Dendritic cell treated with granulocyte-macrophage colony-stimulating factor and Interleukin-4, amounts not matched to agents 40 ng/mL and 50 ng/mL, for 4 days (primary cell): ENCODE data around the gene ATP6V0C.

Source experiments
- H3K27ac Mint-ChIP-seq: one replicate; pipeline ENCODE4 v1.8.0; 2022; ENCODE audit warnings: mild to moderate bottlenecking, mixed read lengths
- H3K27me3 Mint-ChIP-seq: one replicate; pipeline ENCODE4 v1.8.0; 2022; ENCODE audit warnings: mild to moderate bottlenecking, mixed read lengths
- H3K36me3 Mint-ChIP-seq: one replicate; pipeline ENCODE4 v1.8.0; 2022; ENCODE audit warnings: low read depth, mixed read lengths
- H3K4me1 Mint-ChIP-seq: one replicate; pipeline ENCODE4 v1.8.0; 2022; ENCODE audit warnings: low read depth, mixed read lengths
- H3K4me3 Mint-ChIP-seq: one replicate; pipeline ENCODE4 v1.8.0; 2022; ENCODE audit warnings: mild to moderate bottlenecking, moderate library complexity, mixed read lengths
- H3K9me3 Mint-ChIP-seq: one replicate; pipeline ENCODE4 v1.8.0; 2022; ENCODE audit warnings: mixed read lengths
- intact Hi-C: fragments of 100-400 bp; cut with micrococcal nuclease; formaldehyde crosslinking; loops from one replicate; pipeline ENCODE4 v1.15.0; 2022

Gene ATP6V0C

DNA sequence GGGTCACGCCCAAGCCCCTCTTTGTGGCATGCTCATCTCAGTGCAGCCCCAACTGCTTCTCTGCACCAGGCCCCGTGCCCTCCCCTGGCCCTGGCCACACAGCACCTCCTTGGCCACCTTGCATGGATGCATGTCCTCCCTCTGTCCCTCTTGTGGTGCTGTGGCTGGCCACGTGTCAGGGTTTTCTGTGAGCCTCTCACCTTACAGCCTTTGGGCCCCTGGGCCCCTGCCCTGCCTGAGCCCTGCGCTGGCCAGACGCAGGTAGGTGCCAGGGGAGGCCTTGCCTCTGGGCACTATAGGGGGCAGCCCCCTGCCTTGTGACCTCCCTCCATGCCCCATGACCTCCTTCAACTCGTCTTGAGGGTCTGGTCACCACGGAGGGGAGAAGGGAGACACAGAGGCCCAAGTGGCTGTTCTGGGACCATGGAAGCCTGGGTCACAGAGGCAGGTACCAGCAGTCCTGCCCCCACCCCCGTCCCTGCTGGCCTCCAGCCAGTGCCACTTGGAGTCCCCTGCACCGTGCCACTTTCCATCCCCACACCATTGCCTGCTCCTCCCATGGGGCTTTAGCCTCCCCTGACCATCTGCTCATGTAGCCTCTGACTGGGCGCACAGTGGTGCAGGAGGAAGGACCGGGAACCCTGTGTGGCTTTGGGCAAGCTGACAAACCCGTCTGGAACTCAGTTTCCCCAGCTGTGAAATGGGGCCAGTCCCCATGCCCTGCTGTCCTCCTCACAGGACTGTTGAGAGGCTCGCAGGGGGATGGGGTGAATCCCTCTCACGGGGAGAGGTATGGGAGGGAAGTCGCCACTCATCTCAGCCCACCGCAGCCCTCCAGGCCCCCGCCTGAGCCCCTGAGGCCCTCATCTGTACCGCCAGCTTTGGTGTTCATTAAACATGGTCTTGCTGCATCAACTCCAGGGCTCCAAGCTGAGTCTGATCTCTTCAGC lies 11.5 kb upstream of the ATP6V0C start:
- peaks cover 42% of the 10 kb centered on the region for H3K36me3 Mint-ChIP-seq
- intact Hi-C loops: loop anchor here (1.0 to 10.0 kb wide), 4 partner anchors 27 to 237 kb away; partner anchors contain the start of genes RNPS1 and TBC1D24
- no peaks in the 10 kb centered on the region for H3K9me3 Mint-ChIP-seq
- no peaks in the 10 kb centered on the region for H3K27me3 Mint-ChIP-seq
- H3K4me1 Mint-ChIP-seq: peaks cover 64% of the 10 kb centered on the region
- peak overlapping the region; percentile 72 for H3K27ac Mint-ChIP-seq
- H3K4me3 Mint-ChIP-seq: peak overlapping the region; percentile 71

DNA sequence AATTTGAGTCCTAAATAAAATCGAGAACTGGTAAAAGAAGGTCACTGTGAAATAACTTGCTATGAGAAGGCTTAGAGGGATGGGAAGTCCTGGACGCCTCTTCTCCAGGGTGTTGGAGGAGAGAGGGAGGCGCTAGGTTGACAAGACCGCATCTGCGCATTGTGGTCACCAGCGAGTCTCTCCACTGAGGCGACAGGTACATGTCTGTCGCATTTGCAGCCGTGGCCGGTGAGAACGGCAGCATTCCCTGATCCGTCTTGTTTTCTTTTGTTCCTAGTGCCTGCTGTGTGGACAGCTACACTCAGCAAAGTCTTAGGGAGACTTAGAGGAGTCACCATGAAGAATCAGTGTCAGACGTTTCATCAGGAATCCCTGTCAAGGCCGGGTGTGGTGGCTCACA lies 8.1 kb upstream of the ATP6V0C start:
- H3K27me3 Mint-ChIP-seq: no peaks in the 10 kb centered on the region
- intact Hi-C loops: loop anchor here (10.0 kb wide), 1 partner anchor 241 kb away; the partner anchor contains the start of gene RNPS1
- peaks cover 7% of the 10 kb centered on the region for H3K36me3 Mint-ChIP-seq
- H3K4me3 Mint-ChIP-seq: no peak overlapping the region
- H3K27ac Mint-ChIP-seq: peak overlapping the region; percentile 99
- H3K4me1 Mint-ChIP-seq: peaks cover 83% of the 10 kb centered on the region
- H3K9me3 Mint-ChIP-seq: no peaks in the 10 kb centered on the region

DNA sequence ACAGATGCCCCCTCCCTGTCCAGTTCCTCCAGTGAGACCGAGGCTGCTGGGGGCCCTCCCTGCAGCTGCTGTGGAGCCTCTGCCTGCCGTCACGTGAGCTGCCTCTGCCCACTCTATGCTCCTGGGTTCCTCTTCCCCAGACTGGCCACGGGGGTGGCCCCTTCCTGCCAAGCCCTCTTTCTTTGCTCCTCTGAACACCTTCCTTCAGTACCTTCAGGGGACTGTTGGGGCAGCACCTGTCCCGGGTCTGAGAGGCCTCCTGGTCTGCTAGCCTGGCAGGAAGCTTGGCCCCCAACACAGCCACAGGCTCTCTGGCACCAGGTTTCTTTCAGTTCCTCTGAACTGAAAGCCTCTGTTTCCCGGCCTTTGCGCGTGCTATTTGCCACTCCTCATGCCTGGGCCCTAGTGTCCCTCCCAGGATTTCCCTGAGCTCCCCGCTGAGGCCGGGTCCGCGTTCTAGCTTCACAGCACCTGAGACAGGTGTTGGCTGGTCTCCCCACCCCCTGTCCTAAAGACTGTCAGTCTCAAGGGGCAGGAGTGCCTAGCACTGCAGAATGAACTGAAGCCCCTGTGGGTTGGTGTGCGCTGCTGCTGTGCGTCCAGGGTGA lies 6.6 kb upstream of the ATP6V0C start:
- H3K27me3 Mint-ChIP-seq: peaks cover under 1% of the 10 kb centered on the region
- H3K36me3 Mint-ChIP-seq: peaks cover 6% of the 10 kb centered on the region
- intact Hi-C loops: loop anchor here (10.0 kb wide), 1 partner anchor 242 kb away; the partner anchor contains the start of gene RNPS1
- peak overlapping the region; percentile 99 for H3K27ac Mint-ChIP-seq
- peak overlapping the region; percentile 75 for H3K4me3 Mint-ChIP-seq
- peaks cover 87% of the 10 kb centered on the region for H3K4me1 Mint-ChIP-seq
- no peaks in the 10 kb centered on the region for H3K9me3 Mint-ChIP-seq

DNA sequence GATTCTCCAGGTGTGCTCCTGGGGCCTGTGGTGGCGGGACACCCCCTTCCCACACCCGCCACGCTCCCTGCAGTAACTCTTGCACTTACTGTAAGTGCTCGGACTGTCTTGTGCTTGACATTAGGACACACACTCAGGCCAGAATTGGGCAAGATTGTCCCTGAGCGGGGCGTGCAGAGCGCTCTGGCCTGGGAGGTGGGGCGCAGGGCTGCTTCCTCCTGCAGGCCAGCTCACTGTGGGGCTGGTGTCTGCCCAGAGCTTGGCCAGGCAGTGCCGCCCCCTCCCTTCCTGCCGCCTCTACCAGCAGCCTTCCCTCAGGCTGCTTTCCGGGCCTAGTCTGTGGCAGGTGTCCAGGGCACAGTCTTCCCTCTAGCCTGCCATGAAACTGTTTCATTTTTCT lies 6.1 kb upstream of the ATP6V0C start:
- H3K36me3 Mint-ChIP-seq: peaks cover 6% of the 10 kb centered on the region
- intact Hi-C loops: loop anchor here (10.0 kb wide), 1 partner anchor 243 kb away; the partner anchor contains the start of gene RNPS1
- peak overlapping the region; percentile 99 for H3K27ac Mint-ChIP-seq
- peaks cover 87% of the 10 kb centered on the region for H3K4me1 Mint-ChIP-seq
- peaks cover 5% of the 10 kb centered on the region for H3K27me3 Mint-ChIP-seq
- H3K4me3 Mint-ChIP-seq: peak overlapping the region; percentile 75
- no peaks in the 10 kb centered on the region for H3K9me3 Mint-ChIP-seq

DNA sequence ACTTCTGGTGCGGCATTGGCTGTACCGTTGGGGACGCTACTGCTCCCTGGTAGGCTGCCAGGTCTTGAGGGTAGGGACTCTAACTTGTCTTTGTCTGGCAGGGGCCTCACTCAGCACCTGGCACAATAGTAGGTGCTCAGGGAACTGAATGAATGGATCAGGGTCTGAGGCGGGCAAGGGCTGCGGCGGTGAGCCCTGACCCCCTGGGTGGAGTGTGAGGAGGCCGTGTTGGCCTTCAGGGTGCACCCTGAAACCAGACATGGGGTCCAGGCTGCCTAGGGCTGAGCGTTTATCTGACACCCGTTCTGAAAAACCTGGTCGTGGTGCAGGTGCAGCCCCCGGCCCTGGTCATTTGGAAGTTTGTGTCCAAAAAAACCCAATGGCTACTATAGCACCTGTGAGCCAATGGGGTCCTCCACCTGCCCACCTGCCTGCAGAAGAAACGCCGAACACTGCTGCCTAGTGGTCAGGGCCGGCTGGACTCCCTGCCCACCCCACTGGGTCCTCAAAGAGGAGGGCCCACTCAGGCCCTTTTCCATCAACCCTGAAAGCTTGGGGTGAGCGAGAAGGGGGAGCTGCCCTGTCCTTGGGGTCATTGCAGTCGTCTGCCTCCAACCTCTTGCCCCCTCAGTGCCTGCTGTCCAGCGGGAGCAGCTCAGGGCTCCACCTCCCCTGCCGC lies 4.9 kb upstream of the ATP6V0C start:
- peaks cover 90% of the 10 kb centered on the region for H3K4me1 Mint-ChIP-seq
- intact Hi-C loops: loop anchor here (10.0 kb wide), 1 partner anchor 244 kb away; the partner anchor contains the start of gene RNPS1

DNA sequence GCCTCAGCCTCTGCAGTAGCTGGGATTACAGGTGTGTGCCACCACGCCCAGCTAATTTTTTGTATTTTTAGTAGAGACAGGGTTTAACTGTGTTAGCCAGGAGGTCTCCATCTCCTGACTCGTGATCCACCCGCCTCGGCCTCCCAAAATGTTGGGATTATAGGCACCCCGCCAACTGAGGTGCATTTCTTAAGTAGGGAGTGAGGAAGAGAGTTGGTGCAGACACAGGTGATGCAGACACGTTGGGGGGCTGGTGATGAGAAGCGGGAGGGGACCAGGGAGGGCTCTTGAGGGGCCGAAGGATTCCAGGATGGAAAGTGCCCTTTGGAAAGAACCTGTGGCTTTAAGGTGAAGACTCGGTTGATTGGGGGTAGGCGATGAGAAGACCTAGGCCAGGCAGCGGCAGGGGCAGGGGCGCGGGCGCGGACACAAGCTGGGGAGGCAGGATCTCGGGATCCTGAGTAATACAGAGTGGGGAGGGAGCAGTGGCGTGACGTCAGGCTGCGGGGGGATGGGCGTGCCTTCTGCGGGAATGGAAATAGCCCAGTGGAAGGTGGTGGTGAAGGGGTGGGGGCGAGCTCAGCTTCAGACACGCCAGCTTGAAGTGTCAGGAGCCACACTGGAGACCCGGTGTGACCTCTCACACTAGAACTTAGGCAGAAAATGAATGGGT lies 2.5 kb upstream of the ATP6V0C start:
- peaks cover 7% of the 10 kb centered on the region for H3K27me3 Mint-ChIP-seq
- H3K9me3 Mint-ChIP-seq: no peaks in the 10 kb centered on the region
- peaks cover 27% of the 10 kb centered on the region for H3K36me3 Mint-ChIP-seq
- peak overlapping the region; percentile 99 for H3K27ac Mint-ChIP-seq
- intact Hi-C loops: no loop called here
- peaks cover 83% of the 10 kb centered on the region for H3K4me1 Mint-ChIP-seq
- H3K4me3 Mint-ChIP-seq: peak overlapping the region; percentile 14

More for the DNA sequence above, 4.9 kb upstream of the ATP6V0C start:
- H3K4me3 Mint-ChIP-seq: no peak overlapping the region
- H3K9me3 Mint-ChIP-seq: no peaks in the 10 kb centered on the region
- H3K27me3 Mint-ChIP-seq: peaks cover 7% of the 10 kb centered on the region
- peak overlapping the region; percentile 99 for H3K27ac Mint-ChIP-seq
- peaks cover 9% of the 10 kb centered on the region for H3K36me3 Mint-ChIP-seq

DNA sequence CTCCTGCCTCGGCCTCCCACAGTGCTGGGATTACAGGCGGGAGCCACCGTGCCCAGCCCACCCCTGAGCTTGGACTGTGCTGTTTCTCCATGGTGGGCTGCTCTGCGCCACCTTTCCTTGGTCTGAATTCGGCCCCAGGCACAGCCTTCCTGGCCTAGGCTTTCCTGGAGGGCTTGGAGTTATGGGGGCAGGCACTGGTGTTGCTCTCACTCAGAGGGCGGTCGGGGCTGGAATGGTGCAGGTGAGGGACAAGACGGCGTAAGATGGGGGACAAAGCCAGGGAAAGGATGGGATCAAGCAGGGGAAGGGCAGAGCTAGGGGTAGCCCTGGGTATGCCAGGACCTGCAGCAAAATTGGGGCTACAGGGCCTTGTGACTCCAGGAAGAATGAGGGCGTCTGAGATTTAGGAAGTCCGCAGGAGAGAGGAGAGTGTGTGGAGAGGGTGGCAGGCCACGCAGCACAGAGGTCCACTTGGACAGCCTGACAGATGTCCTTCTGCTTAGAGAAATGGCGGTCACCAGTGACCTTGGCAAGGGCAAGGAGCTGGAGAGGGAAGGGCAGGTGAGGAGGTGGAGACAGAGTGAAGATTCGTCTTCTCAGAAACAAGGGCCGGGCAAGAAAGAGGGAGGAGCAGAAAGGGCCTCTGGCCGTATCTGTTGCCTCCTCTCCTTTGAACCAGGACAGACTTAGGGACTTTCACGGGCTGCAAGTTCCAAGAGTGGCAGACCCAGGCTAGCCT lies 1.6 kb upstream of the ATP6V0C start:
- Mint-ChIP-seq H3K9me3 (no peaks in the 10 kb centered on the region), H3K27ac (peak overlapping the region; percentile 99), H3K27me3 (peaks cover 7% of the 10 kb centered on the region), H3K4me3 (peak overlapping the region; percentile 73), H3K36me3 (peaks cover 36% of the 10 kb centered on the region), H3K4me1 (peaks cover 83% of the 10 kb centered on the region)
- intact Hi-C loops: no loop called here

DNA sequence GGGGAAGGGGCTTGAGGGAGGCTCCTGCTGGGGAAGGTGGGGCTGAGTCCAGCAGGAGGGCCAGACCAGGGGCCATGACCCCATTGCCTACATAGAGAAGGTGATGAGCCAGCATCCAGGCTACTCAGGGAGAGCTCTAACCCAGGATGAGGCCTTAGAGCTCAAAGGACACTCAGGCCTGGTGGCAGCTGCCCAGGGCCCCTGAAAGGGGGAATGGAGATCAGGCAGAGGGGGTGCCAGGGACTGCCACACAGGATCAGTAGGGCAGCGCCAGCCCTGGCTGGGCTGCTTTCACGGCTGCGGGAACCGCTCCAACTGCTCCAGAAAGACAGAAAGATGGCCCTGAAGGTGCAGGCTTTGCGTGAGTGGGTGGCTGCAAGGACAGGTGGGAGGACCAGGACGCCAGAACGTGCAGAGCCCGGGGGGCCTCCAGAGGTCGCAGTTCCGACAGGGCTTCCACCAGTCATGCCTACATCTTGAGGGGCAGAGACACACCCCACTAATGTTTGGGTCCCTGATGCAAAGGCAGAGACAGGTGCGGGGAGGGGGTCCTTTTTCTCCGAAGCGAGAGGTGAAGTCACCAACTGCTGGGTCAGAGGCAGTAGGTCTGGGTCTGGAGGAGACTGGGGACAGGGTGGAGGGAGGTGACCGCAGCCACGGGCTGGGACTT lies 882 bp upstream of the ATP6V0C start:
- intact Hi-C loops: no loop called here
- Mint-ChIP-seq H3K4me3 (peak overlapping the region; percentile 73), H3K27ac (peak overlapping the region; percentile 99), H3K4me1 (peaks cover 83% of the 10 kb centered on the region), H3K27me3 (peaks cover 7% of the 10 kb centered on the region), H3K36me3 (peaks cover 43% of the 10 kb centered on the region), H3K9me3 (no peaks in the 10 kb centered on the region)

DNA sequence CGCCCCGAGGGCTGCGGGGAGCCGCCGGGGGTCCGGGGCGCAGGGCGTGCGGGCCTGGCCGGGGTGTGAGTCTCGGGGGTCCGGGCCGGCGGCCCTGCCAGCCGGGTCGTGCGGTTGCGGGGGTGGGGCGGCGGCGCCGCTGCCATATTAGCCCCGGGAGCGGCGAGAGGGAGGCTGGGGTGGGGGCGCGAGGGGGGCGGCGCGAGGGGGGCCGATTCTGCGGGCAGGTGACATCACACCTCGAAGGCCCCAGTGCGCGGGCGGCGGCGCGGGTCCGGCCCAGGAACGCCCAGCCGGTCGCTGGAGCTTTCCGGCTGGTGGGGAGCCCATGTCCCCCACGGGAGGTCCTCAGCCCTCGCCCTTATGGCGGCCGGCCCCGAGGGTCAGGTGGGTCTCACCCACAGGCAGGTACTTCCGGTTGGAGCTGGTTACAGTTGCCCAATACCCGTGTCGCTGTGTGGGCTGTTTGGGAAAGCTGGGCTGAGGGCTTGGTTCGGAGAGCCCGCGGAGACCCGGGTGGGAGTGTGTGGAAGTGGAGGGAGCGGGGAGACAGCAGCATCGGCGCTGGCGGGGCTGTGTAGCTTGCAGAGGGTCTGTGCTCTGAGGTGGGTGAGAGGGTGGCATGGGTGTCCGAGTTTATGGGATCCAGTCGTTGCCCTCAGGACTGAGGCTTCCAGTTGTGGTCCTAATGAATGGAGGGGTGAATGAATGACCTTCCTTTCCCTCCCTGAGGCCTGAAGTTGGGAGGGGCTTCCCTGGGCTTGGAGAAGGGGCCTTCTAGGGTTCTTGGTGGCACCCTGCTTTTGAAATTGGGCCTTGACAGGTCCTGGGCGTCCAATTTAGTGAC lies 804 bp downstream of the ATP6V0C start:
- H3K4me3 Mint-ChIP-seq: peak overlapping the region; percentile 91
- H3K36me3 Mint-ChIP-seq: peaks cover 60% of the 10 kb centered on the region
- peaks cover 83% of the 10 kb centered on the region for H3K4me1 Mint-ChIP-seq
- H3K27me3 Mint-ChIP-seq: peaks cover 7% of the 10 kb centered on the region
- no peaks in the 10 kb centered on the region for H3K9me3 Mint-ChIP-seq
- intact Hi-C loops: no loop called here
- H3K27ac Mint-ChIP-seq: peak overlapping the region; percentile 99

DNA sequence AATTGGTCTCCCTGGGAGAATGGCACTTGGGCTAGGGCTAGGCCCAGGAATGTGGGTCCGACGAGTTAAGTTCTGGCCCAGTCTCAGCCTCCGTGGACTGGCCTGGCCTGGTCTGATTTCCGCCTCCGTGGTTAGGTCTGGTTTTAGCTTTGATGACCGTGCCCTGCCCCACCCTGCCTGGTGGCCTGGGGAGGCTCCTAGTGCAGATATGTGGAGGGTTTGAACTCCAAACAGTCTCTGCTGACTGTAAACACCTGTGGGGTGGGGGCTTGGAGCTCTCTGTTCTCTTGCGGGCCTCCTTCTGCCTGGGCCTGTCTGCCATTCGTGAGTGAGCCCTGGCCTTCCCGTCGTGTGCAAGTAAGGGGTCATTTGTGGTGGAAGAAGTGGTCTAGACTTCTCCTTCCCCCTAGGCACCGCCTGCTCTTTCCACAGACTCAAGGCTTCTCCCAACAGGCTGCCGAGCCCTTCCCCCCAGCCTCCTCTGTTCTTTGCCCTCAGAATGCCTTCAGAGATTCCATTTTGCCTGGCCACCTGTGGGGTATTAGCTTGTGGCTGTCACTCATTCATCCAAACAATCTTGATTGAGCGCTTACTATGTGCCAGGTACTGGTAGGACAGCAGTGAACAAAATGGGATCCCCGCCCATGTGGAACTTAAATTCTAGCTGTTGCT lies 1.6 kb downstream of the ATP6V0C start:
- intact Hi-C loops: no loop called here
- H3K36me3 Mint-ChIP-seq: peaks cover 67% of the 10 kb centered on the region
- H3K4me1 Mint-ChIP-seq: peaks cover 81% of the 10 kb centered on the region
- no peaks in the 10 kb centered on the region for H3K9me3 Mint-ChIP-seq
- peak overlapping the region; percentile 91 for H3K4me3 Mint-ChIP-seq
- H3K27ac Mint-ChIP-seq: peak overlapping the region; percentile 99
- H3K27me3 Mint-ChIP-seq: peaks cover 7% of the 10 kb centered on the region

DNA sequence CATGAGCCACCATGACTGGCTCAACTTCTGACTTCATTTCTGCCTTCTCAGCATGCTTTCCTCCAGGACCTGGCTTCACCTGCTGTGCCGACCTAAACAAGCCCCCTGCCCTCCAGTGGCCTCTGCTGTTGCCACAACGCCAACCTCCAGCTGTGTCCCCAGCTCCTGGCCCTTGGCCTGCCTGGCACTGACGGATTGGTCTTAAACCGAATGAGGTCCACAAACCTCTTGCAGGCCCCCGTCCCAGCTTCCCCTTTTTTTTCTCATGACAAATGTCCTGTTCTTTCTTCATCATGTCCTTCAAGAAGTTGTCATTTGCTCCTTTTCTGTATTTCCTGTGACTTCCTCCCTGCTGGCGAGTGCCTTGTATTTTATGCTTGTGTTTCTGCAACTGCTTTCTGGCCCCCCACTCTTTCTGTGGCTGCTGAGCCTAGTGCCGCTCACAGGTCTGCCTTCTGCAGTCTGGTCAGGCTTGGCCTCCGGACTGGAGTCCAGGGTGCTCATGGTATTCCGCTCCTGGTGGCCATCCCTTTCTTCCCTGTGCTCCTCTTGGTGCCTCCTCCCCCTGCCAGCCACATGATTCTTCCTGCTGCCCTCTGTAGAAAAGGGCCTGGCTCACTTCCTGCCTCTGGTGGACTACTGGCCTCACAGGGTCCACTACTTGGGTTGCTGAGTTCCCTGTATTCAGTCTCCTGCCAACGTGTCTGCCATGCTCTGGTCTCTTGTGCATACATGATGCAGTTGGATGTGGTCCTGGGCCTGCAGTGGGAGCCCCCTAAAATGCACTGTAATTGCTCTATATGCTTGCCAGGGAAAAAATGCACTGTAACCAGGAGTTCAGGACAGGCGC lies 2.9 kb downstream of the ATP6V0C start:
- H3K36me3 Mint-ChIP-seq: peaks cover 80% of the 10 kb centered on the region
- H3K4me1 Mint-ChIP-seq: peaks cover 75% of the 10 kb centered on the region
- no peaks in the 10 kb centered on the region for H3K9me3 Mint-ChIP-seq
- peak overlapping the region; percentile 99 for H3K27ac Mint-ChIP-seq
- intact Hi-C loops: no loop called here
- H3K4me3 Mint-ChIP-seq: peak overlapping the region; percentile 91
- peaks cover 7% of the 10 kb centered on the region for H3K27me3 Mint-ChIP-seq
